22Rv1 (cell line): ENCODE results near the gene LPA.

Experiments
- CTCF ChIP-seq: fragments of 450-650 bp; IDR thresholded peaks from 2 replicates; pipeline ENCODE4 v1.5.1; 2017; ENCODE audit warnings: mild to moderate bottlenecking
- ZFX ChIP-seq: fragments of 450-650 bp; IDR thresholded peaks from 2 replicates; pipeline ENCODE4 v1.6.1; 2017; ENCODE audit warnings: antibody characterized with exemption, borderline replicate concordance

GRCh38 chr6:160510976-160511617 is 153.0 kb downstream of the LPA start:
- TF ChIP-seq CTCF (no peak), ZFX (no peak)
